K562 (cell line): ENCODE measurements around the gene LENEP. TPM values are rescaled to one million over a fixed set of nuclear protein-coding genes. Genes with fewer than 3 reads are reported as not detected.

Experiments
- ATAC-seq: fragments of 200-7000 bp; cut with Tn5 transposase; 3 replicates; pipeline ENCODE4 v1.9.1; 2020; ENCODE audit warnings: moderate library complexity
- BruUV-seq: library from RNA; stranded (reverse); fragments of 400-500 nt; replicated peaks from 2 replicates; lab custom pipeline; 2021; lab: Mats Ljungman, UMichigan
- CTCF ChIA-PET: fragments of 300-600 bp; formaldehyde crosslinking; extraction: SDS; loops from one replicate; lab custom pipeline; 2021; ENCODE audit warnings: low intra/inter-chr PET ratio; lab: Yijun Ruan, JAX
- POLR2A ChIA-PET: fragments of 300-600, 350-650 bp; sonication (Branson Sonifier 250); formaldehyde crosslinking; extraction: SDS; loops from one replicate; lab custom pipeline; 2021; ENCODE audit warnings: antibody characterized with exemption, inconsistent platforms; lab: Yijun Ruan, JAX
- DNase-seq, 4 experiments: peaks; one replicate each; pipeline versions ENCODE4 v3.0.0 to v3.0.0-alpha.2; 2011 to 2018; ENCODE audit warnings: low spot score in 3 of 4, mixed read lengths in 3 of 4; ENCODE audit errors: extremely low read depth in 1 of 4
- FAIRE-seq: peaks from 2 replicates; lab custom pipeline; 2011; peaks lifted over from hg19 to GRCh38; lab: Jason Lieb, UNC
- H2AFZ ChIP-seq: 2 replicates; pipeline ENCODE4 v1.6.0; 2011; ENCODE audit warnings: low read depth, low read length, control low read depth, inconsistent platforms
- H3K27ac ChIP-seq: fragments of 200-600 bp; 3 replicates; pipeline ENCODE4 v1.8.0; 2011; ENCODE audit warnings: low read depth, mild to moderate bottlenecking, control low read depth, inconsistent platforms, low read length, moderate library complexity, mixed read lengths; ENCODE audit errors: extremely low read depth
- H3K27me3 ChIP-seq, 2 experiments: fragments of 300-600 bp in 1 of 2; 2 replicates in 1 of 2; 3 replicates in 1 of 2; pipeline versions ENCODE4 v1.6.0 to v1.8.0; 2011; ENCODE audit warnings: inconsistent platforms in 2 of 2, low read length in 2 of 2, mild to moderate bottlenecking in 1 of 2, mixed read lengths in 1 of 2, moderate library complexity in 1 of 2; ENCODE audit not compliant: control insufficient read depth in 2 of 2, insufficient read depth in 2 of 2
- H3K36me3 ChIP-seq: fragments of 300-600 bp; 3 replicates; pipeline ENCODE4 v1.8.0; 2011; ENCODE audit warnings: mild to moderate bottlenecking, low read length, inconsistent platforms; ENCODE audit not compliant: control insufficient read depth, insufficient read depth
- H3K4me1 ChIP-seq, 2 experiments: fragments of 200-600 bp in 1 of 2; replicated peaks in 1 of 2; 2 replicates in 1 of 2; 3 replicates in 1 of 2; pipeline versions ENCODE4 v1.5.1 to v1.8.0; 2011; ENCODE audit warnings: inconsistent platforms in 2 of 2, low read length in 2 of 2, mild to moderate bottlenecking in 1 of 2, mixed read lengths in 1 of 2, moderate library complexity in 1 of 2; ENCODE audit not compliant: control insufficient read depth in 2 of 2, insufficient read depth in 2 of 2
- H3K4me2 ChIP-seq: 2 replicates; pipeline ENCODE4 v1.6.1; 2011; ENCODE audit warnings: low read length, control low read depth, inconsistent platforms, mixed read lengths; ENCODE audit not compliant: insufficient read depth
- H3K4me3 ChIP-seq: fragments of 200-600 bp; sonication (generic), shearing (Covaris generic); 2 replicates; pipeline ENCODE4 v1.5.1; 2016; ENCODE audit warnings: control low read depth, inconsistent platforms
- H3K79me2 ChIP-seq: fragments of 200-600 bp; 3 replicates; pipeline ENCODE4 v1.8.0; 2011; ENCODE audit warnings: low read length, inconsistent platforms; ENCODE audit not compliant: control insufficient read depth, insufficient read depth
- H3K9ac ChIP-seq, 2 experiments: 2 replicates each; pipeline versions ENCODE4 v1.6.0 to v1.6.1; 2011; ENCODE audit warnings: low read depth in 2 of 2, low read length in 2 of 2, control low read depth in 1 of 2, inconsistent platforms in 1 of 2, mild to moderate bottlenecking in 1 of 2, mixed read lengths in 1 of 2; ENCODE audit not compliant: insufficient read depth in 1 of 2
- H3K9me1 ChIP-seq: one replicate; pipeline ENCODE4 v1.6.0; 2011; ENCODE audit warnings: inconsistent platforms, mild to moderate bottlenecking, low read length, moderate library complexity; ENCODE audit not compliant: control insufficient read depth, insufficient read depth
- H3K9me3 ChIP-seq: replicated peaks from 2 replicates; pipeline ENCODE4 v1.5.1; 2011; ENCODE audit warnings: low read depth, low read length, inconsistent platforms; ENCODE audit not compliant: control insufficient read depth, insufficient read depth
- H4K20me1 ChIP-seq: replicated peaks from 2 replicates; pipeline ENCODE4 v1.6.1; 2011; ENCODE audit warnings: low read length, inconsistent platforms, mixed read lengths; ENCODE audit not compliant: control insufficient read depth, insufficient read depth
- ASH1L ChIP-seq: fragments of 450-650 bp; IDR thresholded peaks from 2 replicates; pipeline ENCODE4 v1.6.1; 2018; ENCODE audit warnings: borderline replicate concordance, mild to moderate bottlenecking, low read depth; ENCODE audit not compliant: partially characterized antibody
- DACH1 ChIP-seq: fragments of 450-650 bp; IDR thresholded peaks from 2 replicates; pipeline ENCODE4 v1.6.1; 2018; ENCODE audit not compliant: partially characterized antibody
- ETS2 ChIP-seq: IDR thresholded peaks from 2 replicates; pipeline ENCODE4 v1.6.1; 2016; ENCODE audit warnings: borderline replicate concordance, missing genetic modification characterization, mild to moderate bottlenecking, moderate library complexity, missing compliant biosample characterization; ENCODE audit not compliant: poor library complexity, severe bottlenecking
- MAZ ChIP-seq, 2 experiments: fragments of 450-650 bp in 1 of 2; sonication (generic) in 1 of 2; formaldehyde crosslinking; IDR thresholded peaks in 1 of 2; conservative IDR thresholded peaks in 1 of 2; 2 replicates each; pipeline versions ENCODE4 v1.4.0 to v1.5.0; 2020; ENCODE audit warnings: mild to moderate bottlenecking in 1 of 2, missing genetic modification reagents in 1 of 2
- MTA3 ChIP-seq: fragments of 450-650 bp; formaldehyde crosslinking; IDR thresholded peaks from 2 replicates; pipeline ENCODE4 v1.6.1; 2017; ENCODE audit warnings: mild to moderate bottlenecking, borderline replicate concordance
- TAF15 ChIP-seq: fragments of 200-400 bp; formaldehyde crosslinking; IDR thresholded peaks from 2 replicates; pipeline ENCODE4 v1.6.1; 2017; ENCODE audit warnings: mild to moderate bottlenecking, low read depth, low read length, moderate library complexity
- TCF7L2 ChIP-seq: fragments of 150-350 bp; IDR thresholded peaks from 2 replicates; pipeline ENCODE4 v1.6.1; 2016; ENCODE audit warnings: low read depth, mild to moderate bottlenecking, low read length, moderate library complexity
- TFE3 ChIP-seq: fragments of 450-650 bp; formaldehyde crosslinking; IDR thresholded peaks from 2 replicates; pipeline ENCODE4 v1.4.0; 2020; ENCODE audit warnings: mild to moderate bottlenecking, mixed read lengths
- ZNF23 ChIP-seq: fragments of 250-450 bp; sonication (Bioruptor Pico); IDR thresholded peaks from 2 replicates; pipeline ENCODE4 v1.4.0; 2020; ENCODE audit warnings: mild to moderate bottlenecking
- ZNF408 ChIP-seq: fragments of 250-450 bp; sonication (Bioruptor Pico); IDR thresholded peaks from 2 replicates; pipeline ENCODE4 v1.4.0; 2020; ENCODE audit warnings: low read depth, mild to moderate bottlenecking, moderate library complexity
- ZNF561 ChIP-seq: fragments of 450-650 bp; formaldehyde crosslinking; conservative IDR thresholded peaks from 2 replicates; pipeline ENCODE4 v1.4.0; 2020; ENCODE audit warnings: mild to moderate bottlenecking, moderate library complexity
- ZNF696 ChIP-seq: fragments of 250-450 bp; sonication (Bioruptor Pico); conservative IDR thresholded peaks from 2 replicates; pipeline ENCODE4 v1.4.0; 2020; ENCODE audit warnings: mild to moderate bottlenecking, moderate library complexity
- WGBS: fragments of 100-300 bp; shearing (Covaris generic); methylation state at CpG from one replicate; pipeline ENCODE4 v1.1.6; 2016; ENCODE audit warnings: low coverage, mixed read lengths; ENCODE audit not compliant: insufficient coverage; ENCODE audit errors: missing lambda C conversion rate; 5-methylcytosine and 5-hydroxymethylcytosine counted together
- in situ Hi-C: fragments of 300-500 bp; cut with MboI; formaldehyde crosslinking; loops from 4 replicates; pipeline ENCODE4 v1.15.0; 2018; ENCODE audit warnings: inconsistent platforms, mixed read lengths
- intact Hi-C: fragments of 100-400 bp; cut with micrococcal nuclease; formaldehyde crosslinking; loops from 2 replicates; pipeline ENCODE4 v1.14.2; 2022
- polyA plus RNA-seq, 8 experiments: library from polyadenylated mRNA; depleted of rRNA in 4 of 8; stranded (reverse) in 5 of 8; unstranded in 3 of 8; fragments of >200 nt; fragmentation: Nextera tagmentation in 2 of 8; fragmentation: Illumina TruSeq in 1 of 8; extraction: Ambion mirVana in 2 of 8; extraction: Trizol in 1 of 8; gene quantifications; 2 replicates each; pipeline versions ENCODE4 v1.2.1 to v1.2.3, GENCODE V29; 2011 to 2014; ENCODE audit warnings: inconsistent platforms in 1 of 8, missing spikeins in 1 of 8
- total RNA-seq, 7 experiments: library from RNA; depleted of rRNA in 6 of 7; stranded (reverse); fragments of >200 nt in 6 of 7; fragmentation: Illumina TruSeq in 2 of 7; extraction: Trizol in 2 of 7; gene quantifications; 2 replicates each; pipeline versions ENCODE4 v1.2.1 to v1.2.3, GENCODE V29; 2011 to 2021; ENCODE audit warnings: low replicate concordance in 1 of 7
- TF ChIP-seq, protein P1 (sequence below), 3 experiments: IDR thresholded peaks in 2 of 3; conservative IDR thresholded peaks in 1 of 3; 2 replicates each; pipeline ENCODE4 v1.5.1; 2011 to 2012; ENCODE audit warnings: low read length in 3 of 3, mild to moderate bottlenecking in 3 of 3, control low read depth in 2 of 3, improper control_type of control experiment in 1 of 3, inconsistent platforms in 1 of 3, low read depth in 1 of 3, mixed read lengths in 1 of 3, moderate library complexity in 1 of 3; ENCODE audit not compliant: insufficient read depth in 2 of 3
- TF ChIP-seq, protein P2 (sequence below): sonication (generic); formaldehyde crosslinking; IDR thresholded peaks from 2 replicates; pipeline ENCODE4 v1.8.0; 2022; ENCODE audit warnings: missing genetic modification reagents, mild to moderate bottlenecking, moderate library complexity, borderline replicate concordance

The LENEP gene
- total and polyA plus RNA-seq, 9 of the 15 experiments (the other 6 are each of a cell fraction or from before 2014, with no cell fraction given): 0.23 to 0.87 (median 0.67) TPM; not detected in 5

- Histone ChIP-seq H4K20me1 (no peaks in the 10 kb centered on the region), H3K4me2 (peak within 1 kb of the TSS; percentile 90), H3K9me3 (no peaks in the 10 kb centered on the region), H3K27me3 (no peaks in the 10 kb centered on the region), H3K27ac (peak within 1 kb of the TSS; percentile 63), H3K9me1 (no peaks in the 10 kb centered on the region), H3K4me1 (peaks cover 31 to 47% of the 10 kb centered on the region in 2 experiments), H3K36me3 (peaks cover 22% of the 10 kb centered on the region; the same call in 2 of the 3 replicates), H3K4me3 (peak within 1 kb of the TSS; percentile 50), H2AFZ (peak within 1 kb of the TSS; percentile 91), H3K79me2 (peaks cover 20% of the 10 kb centered on the region), H3K9ac (peak within 1 kb of the TSS; percentile 62 to 85)
- DNase-seq (peak; percentile 85 to 97 (median 89)), FAIRE-seq (peak; percentile 99), ATAC-seq (peak; percentile 88)
- ChIA-PET POLR2A (interaction anchor here (0.6 to 4.8 kb wide), 21 partner anchors 9 to 445 kb away, joined by 3 to 20 read pairs (median 3); partner anchors contain the start of genes CKS1B, FLAD1, LENEP and PMVK), CTCF (interaction anchor here (0.7 to 2.4 kb wide), 4 partner anchors 39 to 62 kb away, joined by 3 to 11 read pairs (median 4); no protein-coding TSS in a partner anchor)
- in situ Hi-C loops: loop anchor here (5.0 kb wide), 1 partner anchor 106 kb away; the partner anchor contains the start of gene EFNA4
- intact Hi-C loops: loop anchor here (2.0 kb wide), 1 partner anchor 39 kb away; no protein-coding TSS in a partner anchor
- 2% methylated on average over 18 of the region's 18 CpGs for WGBS
- no TSS peak for BruUV-seq
- TF ChIP-seq ZNF561: no peak
- no peak for TF ChIP-seq TAF15
- no peak for TF ChIP-seq ZNF23 (CRISPR knock-in tag)
- TF ChIP-seq DACH1: peak; percentile 63
- no peak for TF ChIP-seq ZNF696
- TF ChIP-seq, protein P1, sequence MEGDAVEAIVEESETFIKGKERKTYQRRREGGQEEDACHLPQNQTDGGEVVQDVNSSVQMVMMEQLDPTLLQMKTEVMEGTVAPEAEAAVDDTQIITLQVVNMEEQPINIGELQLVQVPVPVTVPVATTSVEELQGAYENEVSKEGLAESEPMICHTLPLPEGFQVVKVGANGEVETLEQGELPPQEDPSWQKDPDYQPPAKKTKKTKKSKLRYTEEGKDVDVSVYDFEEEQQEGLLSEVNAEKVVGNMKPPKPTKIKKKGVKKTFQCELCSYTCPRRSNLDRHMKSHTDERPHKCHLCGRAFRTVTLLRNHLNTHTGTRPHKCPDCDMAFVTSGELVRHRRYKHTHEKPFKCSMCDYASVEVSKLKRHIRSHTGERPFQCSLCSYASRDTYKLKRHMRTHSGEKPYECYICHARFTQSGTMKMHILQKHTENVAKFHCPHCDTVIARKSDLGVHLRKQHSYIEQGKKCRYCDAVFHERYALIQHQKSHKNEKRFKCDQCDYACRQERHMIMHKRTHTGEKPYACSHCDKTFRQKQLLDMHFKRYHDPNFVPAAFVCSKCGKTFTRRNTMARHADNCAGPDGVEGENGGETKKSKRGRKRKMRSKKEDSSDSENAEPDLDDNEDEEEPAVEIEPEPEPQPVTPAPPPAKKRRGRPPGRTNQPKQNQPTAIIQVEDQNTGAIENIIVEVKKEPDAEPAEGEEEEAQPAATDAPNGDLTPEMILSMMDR (IDR thresholded peaks at IDR 0.05 in 2 of 3, conservative IDR thresholded peaks at IDR 0.05 in 1 of 3; ENCODE audit: insufficient read depth in 2 of 3, low read depth in 1 of 3, low read length in 3 of 3): peak; percentile 45 to 58 (median 46); a peak in 5 of 6 replicates
- no peak for TF ChIP-seq TCF7L2
- TF ChIP-seq ZNF408: no peak
- TF ChIP-seq MAZ (CRISPR knock-in tag; conservative IDR thresholded peaks at IDR 0.05 in 1 of 2, IDR thresholded peaks at IDR 0.05 in 1 of 2): peak in 1 of 2 experiments; percentile 14; a peak in 2 of 4 replicates
- TF ChIP-seq TFE3 (CRISPR knock-in tag): peak; percentile 98
- TF ChIP-seq ASH1L: peak; percentile 71
- 0 out of 2 replicates have a peak, but pooled peaks have one; percentile 13 for TF ChIP-seq MTA3
- TF ChIP-seq, protein P2, sequence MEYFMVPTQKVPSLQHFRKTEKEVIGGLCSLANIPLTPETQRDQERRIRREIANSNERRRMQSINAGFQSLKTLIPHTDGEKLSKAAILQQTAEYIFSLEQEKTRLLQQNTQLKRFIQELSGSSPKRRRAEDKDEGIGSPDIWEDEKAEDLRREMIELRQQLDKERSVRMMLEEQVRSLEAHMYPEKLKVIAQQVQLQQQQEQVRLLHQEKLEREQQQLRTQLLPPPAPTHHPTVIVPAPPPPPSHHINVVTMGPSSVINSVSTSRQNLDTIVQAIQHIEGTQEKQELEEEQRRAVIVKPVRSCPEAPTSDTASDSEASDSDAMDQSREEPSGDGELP: peak; percentile 88; the same call in 1 of the 2 replicates
- TF ChIP-seq ETS2 (tag): no peak
These were observed 37.5 kb upstream of the LENEP start, which contains the start of gene PBXIP1 for GRCh38 chr1:154955718-154956543. Gene PBXIP1 (minus strand): TSS chr1:154956099. CDS start chr1:154953721, 2,378 bp downstream.
